Measurements from ENCODE around the gene NOP9.

GRCh38 chr14:24284501-24285035, 15.1 kb upstream of the NOP9 start:
- TF ChIP-seq EZH2 (IDR thresholded peaks at IDR 0.05; ENCODE audit: borderline replicate concordance) (no peak), CTCF (IDR thresholded peaks at IDR 0.05; ENCODE audit: poor library complexity) (no peak), EZH2phosphoT487 (IDR thresholded peaks at IDR 0.05; ENCODE audit: low read depth, severe bottlenecking, unreplicated experiment) (no peak)

Data from hepatocyte (in vitro differentiated cells).